HG03439 (cell line): ENCODE results near the gene SCN4B.

Experiments used
- ATAC-seq: cut with Tn5 transposase; IDR thresholded peaks from one replicate; pipeline ENCODE4 v1.9.1; 2021; ENCODE audit warnings: mild to moderate bottlenecking, moderate library complexity; ENCODE audit not compliant: unreplicated experiment

Gene SCN4B

DNA sequence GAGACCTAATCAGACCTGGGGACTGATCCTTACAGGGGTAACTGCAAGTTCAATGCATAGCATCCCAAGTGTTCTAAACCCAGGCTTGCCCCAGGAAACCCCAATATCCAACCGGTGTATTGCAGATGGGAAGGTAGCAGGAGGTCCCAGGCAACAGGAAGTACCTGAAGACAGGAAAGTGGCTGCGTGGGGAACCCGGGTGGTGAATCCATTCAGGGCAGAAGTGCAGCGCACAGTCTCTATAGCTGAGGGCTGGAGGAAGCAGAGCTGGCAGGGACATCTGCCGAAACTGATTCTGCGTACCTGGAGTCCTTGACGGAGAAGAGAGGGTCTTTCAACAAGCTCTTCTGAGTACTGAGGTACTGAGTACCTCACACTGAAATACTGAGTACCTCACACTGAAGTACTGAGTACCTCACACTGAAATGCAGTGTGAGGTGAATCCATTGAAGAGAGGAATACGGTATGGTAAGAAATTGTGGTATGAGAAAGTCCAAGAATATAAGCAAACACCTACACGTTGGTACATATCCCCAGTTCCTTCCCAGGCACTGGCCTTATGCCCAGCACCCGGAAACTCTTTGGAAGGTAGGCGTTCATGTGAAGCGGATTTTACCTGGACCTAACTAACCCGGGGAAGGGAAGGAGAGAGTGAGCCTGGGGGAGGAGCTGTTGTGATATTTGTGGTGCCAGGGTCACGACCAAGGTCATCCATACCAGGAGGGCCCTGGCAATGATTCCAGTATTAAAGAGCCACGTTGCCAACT lies 20.1 kb downstream of the SCN4B start:
- no peak for ATAC-seq

DNA sequence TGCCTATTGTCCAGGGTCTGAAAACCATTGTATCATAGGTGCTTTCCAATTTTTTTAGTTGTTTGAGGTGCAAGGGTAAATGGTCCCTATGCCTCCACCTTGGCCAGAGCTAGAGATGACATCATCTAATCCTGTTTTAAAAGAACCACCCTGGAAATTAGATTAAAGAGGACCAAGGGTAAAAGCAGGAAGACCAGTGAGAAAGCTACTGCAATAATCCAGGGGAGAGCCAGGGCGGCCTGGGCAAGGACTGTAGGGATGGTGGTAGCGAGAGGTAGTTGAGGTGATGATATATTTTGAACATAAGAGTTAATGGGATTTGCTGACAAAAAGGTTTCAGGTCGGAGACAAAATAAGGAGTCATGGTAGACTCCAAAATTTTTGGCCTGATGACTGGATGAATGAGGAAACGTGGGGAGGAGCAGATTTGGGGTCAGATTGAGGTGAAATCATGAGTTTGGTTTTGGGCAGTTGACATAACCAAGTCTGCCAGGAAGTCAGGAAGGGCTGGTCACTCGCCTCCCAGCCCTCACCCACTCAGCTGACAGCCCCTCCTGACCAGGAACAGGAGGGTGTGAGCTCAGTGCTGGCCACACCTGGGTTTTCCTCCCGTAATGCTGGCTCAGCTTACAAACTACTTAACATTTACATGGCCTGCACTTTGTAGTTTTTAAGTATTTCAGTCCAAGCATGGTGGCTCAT lies 23.0 kb downstream of the SCN4B start:
- no peak for ATAC-seq

DNA sequence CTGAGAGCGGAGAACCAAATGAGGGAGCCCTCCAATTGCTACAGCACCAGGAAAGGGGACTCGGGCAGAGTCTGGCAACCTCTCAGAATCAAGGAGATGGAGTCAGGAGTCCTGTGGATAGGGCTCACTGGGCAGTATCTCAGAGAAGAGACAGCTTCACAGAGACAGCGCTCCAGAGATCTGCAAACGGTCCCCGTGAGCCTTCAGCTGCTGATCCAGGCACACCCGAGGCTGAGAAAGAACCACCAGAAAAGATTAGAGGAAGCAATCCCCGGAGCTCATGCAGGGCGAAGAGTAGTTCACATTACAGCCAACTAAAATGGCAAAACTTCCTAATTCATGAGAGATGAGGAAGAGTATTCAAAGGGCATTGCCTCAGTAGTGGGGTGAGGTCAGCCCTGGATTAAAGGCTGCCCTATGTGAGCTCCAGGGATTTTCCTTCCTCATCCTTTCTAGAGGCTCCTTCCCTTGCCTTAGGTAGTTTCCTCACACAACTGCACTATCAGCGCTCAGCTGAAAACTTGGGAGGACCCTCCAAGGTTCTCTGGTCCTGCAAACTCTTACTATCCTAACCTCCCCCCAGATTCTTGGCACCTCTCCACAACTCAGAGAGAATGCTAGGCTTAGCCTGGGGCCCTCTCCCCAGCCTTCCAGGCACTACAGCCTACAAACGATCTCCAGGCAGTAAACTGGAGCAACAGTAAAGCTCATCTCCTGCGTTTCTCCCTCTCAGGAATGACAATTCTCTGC lies 23.7 kb downstream of the SCN4B start:
- no peak for ATAC-seq

DNA sequence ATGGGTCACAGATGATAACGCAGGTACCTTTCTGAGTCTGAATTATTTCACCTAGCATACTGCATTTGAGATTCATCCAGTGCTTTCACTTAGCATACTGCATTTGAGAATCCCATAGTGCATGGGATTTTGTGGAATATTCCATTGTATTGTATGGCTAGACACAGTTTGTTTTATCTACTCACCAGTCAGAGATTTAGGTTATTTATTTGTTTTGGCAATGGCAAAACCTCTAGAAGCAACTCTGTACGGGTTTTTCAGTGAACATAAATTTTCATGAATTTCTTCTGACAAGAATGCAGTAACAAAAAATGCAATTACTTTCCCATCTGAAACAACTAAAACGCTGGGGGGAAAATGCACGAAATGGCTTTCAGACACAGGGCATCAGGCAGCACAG lies 24.3 kb downstream of the SCN4B start:
- ATAC-seq, result no peak

DNA sequence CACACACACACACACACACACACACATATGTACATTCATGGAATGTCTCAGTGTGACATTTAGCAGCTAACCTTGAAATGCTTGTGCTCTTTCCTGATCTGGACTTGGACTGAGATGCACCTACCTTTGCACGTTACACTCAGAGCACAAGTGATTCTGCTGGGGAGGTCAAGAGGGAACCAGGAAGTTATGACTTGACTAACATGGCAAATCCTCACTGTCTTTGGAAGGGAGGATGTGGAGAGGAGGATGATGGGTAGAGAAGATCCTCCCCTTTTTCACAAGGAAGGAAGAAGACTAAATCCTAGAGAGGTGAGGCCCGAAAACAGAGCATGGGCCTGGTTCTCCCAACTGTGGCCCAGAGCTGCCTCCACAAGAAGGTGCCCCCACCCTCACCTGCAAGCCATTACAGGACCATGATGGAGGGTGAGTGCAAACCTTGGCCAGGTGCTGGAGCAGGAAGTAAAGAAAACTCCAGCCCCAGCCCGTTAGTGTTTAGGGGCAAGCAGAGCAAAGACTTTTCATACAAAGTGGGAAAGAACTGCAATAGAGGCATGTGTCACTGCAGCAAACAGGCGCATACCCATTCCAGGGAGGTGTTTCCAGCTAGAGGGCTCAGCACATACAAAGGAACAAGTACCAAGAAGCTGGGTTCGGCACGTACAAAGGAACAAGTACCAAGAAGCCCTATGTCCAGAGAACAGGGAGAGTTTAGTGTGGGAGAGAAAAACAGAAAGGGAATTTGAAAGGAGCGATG lies 26.4 kb downstream of the SCN4B start:
- ATAC-seq, result no peak

DNA sequence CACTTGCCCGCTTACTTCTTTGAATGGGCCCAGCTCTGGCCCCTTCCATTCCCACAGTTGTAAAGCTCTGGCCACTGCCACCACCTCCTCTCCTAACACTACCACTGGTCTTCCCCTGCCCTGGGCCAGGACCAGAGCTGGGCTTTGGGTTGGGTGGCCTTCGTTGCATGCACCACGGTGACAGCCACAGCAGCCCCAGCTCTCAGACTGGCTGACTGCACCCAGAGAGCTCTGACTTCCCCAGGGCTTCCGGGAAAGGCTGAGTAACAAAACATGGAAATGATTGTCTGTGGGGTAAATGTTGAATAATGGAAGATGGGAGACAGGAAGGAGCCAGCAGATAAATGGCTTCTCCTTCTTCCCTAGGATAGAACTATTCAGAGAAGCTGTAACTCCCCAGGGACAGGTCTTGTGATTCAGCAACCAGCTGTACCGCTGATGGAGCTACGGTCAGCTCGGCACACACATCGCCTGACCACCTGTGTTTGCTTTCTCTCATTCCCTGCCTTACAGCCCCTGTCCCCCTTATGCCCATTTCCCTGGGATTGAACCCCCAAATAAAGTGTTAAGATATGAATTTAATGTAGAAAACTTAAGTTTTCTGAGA lies 27.6 kb downstream of the SCN4B start:
- no peak for ATAC-seq

DNA sequence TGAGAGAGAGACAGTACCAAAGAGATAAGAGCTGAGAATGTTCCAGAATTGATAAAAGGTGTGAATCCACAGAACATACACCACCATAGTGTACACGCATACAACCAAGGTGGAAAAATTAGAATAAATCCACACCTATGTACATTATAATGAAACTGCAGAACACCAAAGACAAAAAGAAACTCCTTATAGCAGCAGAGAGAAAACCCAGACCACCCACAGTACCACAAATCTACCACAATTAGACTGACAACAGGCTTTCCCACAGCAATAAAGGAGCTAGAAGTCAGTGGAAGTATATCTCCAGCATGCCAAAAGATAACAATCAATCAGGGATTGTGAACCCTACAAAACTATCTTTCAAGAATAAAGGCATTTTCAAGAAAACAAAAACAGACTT lies 31.8 kb downstream of the SCN4B start:
- no peak for ATAC-seq

DNA sequence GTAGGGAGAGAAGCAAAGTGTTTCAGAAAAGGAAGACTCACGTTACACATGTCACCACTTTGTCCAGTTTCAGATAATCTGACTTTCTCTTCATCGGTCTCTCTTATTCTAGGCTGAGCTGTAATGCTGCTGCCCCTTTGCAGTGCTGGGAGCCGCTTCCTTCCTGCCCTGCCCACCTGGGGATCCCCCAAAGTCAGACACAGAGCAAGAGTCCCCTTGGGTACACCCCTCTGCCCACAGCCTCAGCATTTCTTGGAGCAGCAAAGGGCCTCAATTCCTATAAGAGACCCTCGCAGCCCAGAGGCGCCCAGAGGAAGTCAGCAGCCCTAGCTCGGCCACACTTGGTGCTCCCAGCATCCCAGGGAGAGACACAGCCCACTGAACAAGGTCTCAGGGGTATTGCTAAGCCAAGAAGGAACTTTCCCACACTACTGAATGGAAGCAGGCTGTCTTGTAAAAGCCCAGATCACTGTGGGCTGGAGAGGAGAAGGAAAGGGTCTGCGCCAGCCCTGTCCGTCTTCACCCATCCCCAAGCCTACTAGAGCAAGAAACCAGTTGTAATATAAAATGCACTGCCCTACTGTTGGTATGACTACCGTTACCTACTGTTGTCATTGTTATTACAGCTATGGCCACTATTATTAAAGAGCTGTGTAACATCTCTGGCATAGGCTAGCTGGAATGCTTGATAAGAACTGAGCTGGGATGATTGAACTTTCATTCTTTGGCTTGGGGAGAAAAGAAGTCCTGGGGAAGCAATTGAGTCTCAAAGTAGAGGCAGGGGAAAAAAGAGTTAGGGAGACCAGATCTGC lies 34.6 kb downstream of the SCN4B start:
- no peak for ATAC-seq

DNA sequence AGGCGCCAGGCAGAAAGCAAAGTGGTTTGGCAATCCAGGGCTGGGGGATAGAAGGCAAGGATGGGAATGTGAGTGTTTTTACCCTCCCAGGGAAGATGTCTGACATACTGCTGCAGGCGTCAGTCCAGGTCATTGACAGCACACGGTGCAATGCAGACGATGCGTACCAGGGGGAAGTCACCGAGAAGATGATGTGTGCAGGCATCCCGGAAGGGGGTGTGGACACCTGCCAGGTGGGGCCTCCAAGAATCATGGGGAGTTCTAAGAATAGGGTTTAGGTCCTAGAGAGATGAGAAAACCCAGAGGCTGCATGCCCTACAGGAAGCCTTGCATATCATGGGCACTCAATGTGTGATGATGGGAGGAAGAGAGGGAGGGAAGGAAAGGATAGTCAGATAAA lies 37.6 kb downstream of the SCN4B start:
- ATAC-seq, result no peak

DNA sequence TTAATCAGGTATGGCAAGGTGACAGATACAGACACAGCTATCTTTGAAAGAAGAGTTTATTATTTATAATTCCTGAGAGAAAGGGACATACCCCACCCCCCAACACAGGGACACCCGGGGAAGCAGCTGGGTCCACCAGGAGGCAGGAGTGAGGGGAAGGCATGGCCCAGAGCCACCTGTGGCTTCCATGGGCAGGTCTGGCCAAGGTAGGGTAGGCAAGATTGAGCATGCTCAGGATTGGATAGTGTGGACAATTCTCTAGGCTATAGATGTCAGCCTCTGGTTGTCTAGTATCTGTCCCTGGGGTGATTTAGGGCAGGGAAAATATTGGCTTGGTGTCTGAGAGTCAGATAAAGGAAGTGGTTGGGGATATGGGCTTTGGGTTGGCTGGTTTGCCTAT lies 38.4 kb downstream of the SCN4B start:
- ATAC-seq, result no peak

DNA sequence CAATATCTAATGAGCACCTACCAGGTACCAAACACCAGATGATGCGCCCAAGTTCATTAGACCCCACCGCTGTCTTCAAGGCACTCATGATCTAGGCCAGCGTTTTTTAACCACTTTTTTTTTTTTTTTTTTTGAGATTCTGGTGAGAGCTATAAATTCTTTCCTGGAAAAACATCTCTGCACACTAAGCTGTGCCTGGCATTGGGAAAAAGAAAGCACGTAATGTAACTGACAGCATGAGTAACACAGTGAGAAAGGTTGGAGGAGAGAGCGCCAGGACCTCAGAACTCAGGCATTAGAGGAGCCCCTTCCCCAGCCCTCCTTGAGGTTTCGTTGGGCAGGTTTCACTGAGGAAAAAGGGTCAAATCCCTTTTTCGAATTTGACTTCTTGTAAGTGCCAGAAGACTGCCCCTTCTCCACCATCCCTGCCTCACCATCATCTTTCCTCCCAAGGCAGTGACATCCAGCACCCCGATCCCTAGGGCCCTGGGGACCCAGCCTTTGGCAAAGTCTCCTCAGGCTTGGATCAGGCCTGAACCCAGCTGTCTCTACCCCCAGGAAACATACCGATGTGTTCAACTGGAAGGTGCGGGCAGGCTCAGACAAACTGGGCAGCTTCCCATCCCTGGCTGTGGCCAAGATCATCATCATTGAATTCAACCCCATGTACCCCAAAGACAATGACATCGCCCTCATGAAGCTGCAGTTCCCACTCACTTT lies 39.8 kb downstream of the SCN4B start:
- ATAC-seq, result no peak

DNA sequence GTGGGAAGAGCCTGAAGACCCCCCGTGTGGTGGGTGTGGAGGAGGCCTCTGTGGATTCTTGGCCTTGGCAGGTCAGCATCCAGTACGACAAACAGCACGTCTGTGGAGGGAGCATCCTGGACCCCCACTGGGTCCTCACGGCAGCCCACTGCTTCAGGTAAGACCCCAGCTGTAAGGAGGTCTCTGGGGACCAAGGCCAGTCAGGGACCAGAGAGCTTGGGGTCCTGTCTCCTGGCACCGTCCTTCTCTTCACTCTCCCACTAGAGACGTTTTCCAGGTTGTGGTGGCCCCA lies 40.9 kb downstream of the SCN4B start:
- no peak for ATAC-seq

DNA sequence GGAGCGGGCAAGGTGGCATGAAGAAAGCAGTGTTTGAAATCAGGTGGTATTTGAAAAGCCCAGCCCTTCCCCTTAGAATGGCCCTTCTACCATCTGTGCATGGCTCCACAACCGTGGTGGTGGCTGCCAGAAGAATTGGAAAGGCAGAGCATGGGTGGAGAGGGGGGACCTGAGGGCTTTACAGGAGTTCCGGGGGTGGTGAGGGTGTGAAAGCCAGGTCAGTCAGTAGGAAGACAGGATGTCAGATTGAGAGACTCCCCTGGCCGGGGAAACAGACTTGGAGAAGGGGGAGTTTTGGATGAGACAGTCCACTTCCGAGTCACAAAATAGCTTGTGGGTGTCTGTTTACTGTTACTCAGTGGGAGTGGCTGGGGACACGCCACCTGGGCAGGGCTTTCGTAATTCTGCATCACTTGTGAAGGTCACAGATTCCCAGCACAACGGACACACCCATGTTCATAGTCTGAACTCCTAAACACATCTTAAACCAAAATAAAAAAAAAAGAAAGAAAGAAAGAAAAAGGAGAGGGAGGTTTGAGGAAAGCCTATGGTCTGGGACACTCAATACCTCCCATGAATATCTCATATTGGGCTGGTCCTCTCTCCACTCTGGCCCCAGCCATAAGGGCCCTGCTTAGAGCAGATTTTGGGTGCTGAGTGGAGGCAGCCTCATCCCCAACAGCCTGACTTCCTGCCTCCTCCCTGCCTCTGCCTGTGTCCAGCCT lies 41.4 kb downstream of the SCN4B start:
- ATAC-seq, result no peak

DNA sequence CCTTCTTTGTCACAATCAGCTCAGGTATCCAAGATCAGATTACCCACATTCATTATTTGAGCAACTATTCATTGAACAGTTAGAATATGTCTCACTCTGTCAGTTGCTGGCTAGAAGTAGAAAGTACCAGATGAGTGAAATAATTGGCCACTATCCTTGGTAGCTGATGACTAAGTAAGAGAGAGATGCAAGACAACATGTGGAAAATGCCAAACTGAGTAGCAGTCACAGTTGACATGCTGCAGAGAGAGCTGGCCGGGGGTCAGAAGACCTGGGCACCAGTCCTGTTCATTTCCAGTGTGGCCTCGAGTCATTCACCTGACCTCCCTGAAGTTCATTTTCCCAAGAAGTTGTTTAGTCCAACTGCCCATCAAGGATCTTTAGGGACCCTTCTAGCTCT lies 43.4 kb downstream of the SCN4B start:
- ATAC-seq, result no peak

DNA sequence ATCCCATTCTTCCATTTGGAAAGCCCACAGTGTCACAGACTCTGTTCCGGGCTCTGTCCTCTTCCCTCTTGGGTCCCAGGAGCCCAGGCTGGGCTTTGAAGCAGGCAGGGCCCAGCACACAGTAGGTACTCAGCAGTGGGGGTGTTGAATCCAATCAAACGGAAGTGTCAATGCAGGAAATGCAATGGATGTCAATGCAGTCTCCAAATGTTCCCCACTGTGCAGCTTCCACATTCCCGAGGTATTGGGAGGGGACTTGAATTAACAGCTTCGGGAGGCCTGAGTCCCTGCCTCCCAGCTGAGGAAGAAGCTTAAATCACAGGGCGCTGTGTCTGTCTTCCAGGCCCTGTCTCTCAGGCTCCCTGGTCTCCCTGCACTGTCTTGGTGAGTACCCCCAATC lies 44.1 kb downstream of the SCN4B start:
- no peak for ATAC-seq

DNA sequence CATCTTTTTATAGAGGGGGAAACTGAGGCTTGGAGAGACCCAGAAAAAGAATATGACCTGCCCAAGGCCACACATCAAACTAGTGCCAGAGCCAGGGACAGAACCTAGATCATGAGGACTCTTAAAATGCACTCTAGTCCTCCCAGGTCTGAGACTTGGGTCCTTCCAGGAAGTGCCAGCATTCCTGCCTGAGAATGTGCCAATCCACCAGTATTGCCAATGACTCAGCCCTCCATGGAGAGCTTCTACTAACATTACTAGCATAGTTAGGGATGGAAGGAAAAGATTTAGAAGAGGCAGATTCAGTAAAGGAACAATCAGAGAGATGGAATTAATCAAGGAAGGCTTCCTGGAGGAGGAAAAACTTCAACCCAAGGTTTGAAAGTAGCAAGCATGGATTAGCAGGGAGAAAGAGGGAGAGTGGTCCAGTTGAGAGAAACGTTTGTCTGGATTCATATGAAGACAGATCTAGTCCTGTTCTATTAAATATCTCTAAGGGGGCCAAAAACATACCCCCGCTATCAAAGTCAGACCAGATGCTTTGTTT lies 45.8 kb downstream of the SCN4B start:
- no peak for ATAC-seq

DNA sequence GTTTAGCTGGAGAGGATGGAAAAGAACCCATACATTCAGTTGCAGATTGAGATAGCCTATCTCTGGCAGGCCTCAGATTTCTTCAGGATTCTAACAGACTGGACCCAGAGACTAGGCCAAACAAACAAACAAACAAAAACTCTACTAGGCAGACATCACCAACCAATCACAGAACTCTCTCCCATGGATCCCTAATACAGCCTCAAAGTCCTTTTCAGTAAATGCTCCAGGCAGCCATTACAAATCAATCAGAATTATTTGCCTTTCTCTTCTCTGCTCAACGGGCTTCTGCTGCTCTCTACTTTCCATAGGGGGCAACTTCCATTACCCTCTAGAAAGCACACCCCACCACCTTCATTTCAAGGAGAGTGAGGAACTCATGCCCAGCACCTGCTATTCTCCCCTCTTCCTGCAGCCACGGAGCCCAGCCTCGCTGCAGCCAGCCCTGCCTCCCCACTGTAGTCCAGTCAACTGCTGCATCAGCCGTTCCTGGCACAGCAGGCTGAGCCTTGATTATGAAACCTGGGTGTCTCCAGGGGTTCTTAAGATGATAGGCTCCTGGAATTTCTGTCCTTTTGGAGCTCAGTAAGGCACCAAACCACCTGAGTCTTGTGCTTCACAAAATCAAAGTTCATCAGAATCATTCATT lies 46.8 kb downstream of the SCN4B start:
- no peak for ATAC-seq

DNA sequence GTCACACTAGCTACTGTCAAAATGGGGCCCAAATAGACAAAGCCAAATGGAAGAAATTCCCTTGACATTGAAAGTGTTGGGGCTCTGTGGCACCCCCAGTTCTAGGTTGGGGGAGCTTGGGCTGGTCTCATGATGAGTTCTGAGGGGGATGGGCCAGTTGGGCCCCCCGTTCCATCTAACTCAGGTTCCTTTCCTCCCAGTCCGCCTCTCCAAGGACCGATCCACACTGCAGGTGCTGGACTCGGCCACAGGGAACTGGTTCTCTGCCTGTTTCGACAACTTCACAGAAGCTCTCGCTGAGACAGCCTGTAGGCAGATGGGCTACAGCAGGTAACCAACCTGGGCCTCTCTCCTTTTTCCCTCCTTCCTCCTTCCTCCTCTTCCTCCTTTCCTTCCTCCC lies 48.1 kb downstream of the SCN4B start:
- no peak for ATAC-seq
